ENCODE results near the gene NR5A1. TPM values are rescaled to one million over a fixed set of nuclear protein-coding genes. Genes with fewer than 3 reads are reported as not detected.

NR5A1 gene
- under 1 TPM; 0.01 to 0.27 (median 0.16) TPM for polyA plus RNA-seq
- long read RNA-seq, donor 1 = 0 reads
- long read RNA-seq, donor 2 = 0 reads
- long read RNA-seq, donor 3 = 0 reads
- long read RNA-seq, donor 4 = 0 reads
- long read RNA-seq, donor 5 = 0 reads
- long read RNA-seq, donor 6 = 0 reads
- long read RNA-seq, donor 7 = 0 reads
- long read RNA-seq, donor 8 = 0 reads
- long read RNA-seq, donor 9 = 0 reads
- long read RNA-seq, donor 10 = 0 reads

DNA sequence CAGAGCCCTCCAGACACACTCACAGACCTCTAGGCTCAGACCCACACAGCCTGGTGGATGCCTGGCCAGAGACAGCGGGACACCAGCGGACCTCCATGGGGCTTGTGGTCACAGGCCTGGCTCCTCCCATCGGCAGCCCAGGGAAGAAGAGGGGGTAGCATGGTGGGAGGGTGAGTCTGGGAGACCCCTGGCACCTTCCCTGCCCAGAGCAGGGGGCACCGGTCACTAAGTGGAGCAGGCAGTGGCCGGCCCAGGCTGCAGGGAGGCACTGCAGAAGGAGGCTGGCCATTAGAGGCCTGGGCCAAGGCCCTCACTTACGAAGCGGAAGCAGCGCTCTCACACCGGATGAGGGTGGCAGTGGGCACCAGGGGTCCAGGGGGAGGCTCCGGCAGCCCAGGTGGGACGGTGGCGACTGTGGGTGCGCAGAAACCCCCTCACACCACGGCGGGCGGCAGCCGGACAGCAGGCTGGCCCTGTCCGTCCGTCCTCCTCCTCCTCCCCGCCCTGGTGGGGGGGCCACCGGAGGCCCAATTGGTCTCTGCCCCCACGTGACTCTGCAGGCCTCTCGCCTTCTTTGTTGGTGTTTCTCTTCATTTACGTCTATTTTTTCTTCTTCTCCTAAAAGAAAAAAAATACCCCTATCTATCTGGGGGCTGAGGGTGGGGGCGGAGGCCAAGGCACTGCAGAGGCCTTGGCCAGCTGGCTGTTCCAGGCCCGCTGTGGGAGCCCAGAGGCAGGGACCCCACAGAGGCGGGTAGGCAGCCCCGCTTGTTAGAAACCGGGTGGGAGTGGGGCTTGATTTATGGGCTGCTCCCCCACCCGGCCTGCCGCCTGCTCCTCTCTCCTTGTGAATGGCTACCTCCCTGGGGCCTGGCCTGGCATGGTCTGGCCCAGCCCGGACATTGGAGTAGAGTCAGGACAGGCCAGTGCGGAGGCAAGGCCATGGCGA is at the start of gene NR5A1:
Gene NR5A1 (minus strand): TSS at position 469 of the 949 bp plus-strand sequence. CDS start 4,004 bp downstream, outside the sequence.
- no peak for FAIRE-seq
- Histone ChIP-seq H3K4me1 (ENCODE audit: control insufficient read depth in 3 of 3, insufficient read depth in 2 of 3, low read depth in 1 of 3, low read length in 2 of 3) (peaks cover 0 to 5% (median 0%) of the 10 kb centered on the region in 3 donors), H3K27ac (ENCODE audit: low read depth in 1 of 3, low read length in 2 of 3) (no peak within 1 kb of the TSS), H3K36me3 (ENCODE audit: control insufficient read depth in 3 of 3, insufficient read depth in 2 of 3, low read depth in 1 of 3, low read length in 3 of 3) (no peaks in the 10 kb centered on the region), H3K27me3 (ENCODE audit: control insufficient read depth in 3 of 3, insufficient read depth in 3 of 3, low read length in 3 of 3) (peaks cover 3 to 53% (median 29%) of the 10 kb centered on the region in 3 donors), H3K4me3 (ENCODE audit: low read depth in 1 of 3, low read length in 3 of 3) (no peak within 1 kb of the TSS), H3K9me3 (ENCODE audit: control insufficient read depth in 2 of 2, insufficient read depth in 1 of 2, low read depth in 1 of 2, low read length in 1 of 2) (no peaks in the 10 kb centered on the region)
- WGBS, 3 donors = 90 to 96% (median 92%) methylated on average over 29 to 34 of the region's 34 CpGs
- no peak for DNase-seq

DNA sequence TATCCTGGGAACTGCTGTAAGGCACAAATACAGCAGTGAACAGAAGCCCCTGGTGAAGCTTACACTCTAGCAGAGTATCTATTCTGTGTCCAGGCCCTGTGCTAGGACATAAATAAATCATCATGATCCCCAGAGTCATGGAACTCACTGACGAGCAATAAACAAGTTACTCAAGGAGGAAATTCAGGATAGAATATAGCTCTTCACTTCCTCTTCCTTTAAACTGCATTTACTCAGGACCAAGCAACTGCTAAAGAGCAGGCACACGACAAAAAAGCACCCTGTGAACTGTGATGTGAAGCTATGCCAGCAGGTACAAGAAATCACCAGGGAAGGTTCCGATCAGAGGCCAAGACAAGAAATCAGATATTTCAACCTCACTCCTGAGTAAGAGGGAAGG is 47.8 kb upstream of the NR5A1 start:
- no peak overlapping the region for H3K4me3 ChIP-seq (ENCODE audit: low read depth in 1 of 3, low read length in 3 of 3)
- H3K27ac ChIP-seq (ENCODE audit: low read depth in 1 of 3, low read length in 2 of 3) = no peak overlapping the region
- no peaks in the 10 kb centered on the region for H3K27me3 ChIP-seq (ENCODE audit: control insufficient read depth in 3 of 3, insufficient read depth in 3 of 3, low read length in 3 of 3)
- H3K36me3 ChIP-seq (ENCODE audit: control insufficient read depth in 3 of 3, insufficient read depth in 2 of 3, low read depth in 1 of 3, low read length in 3 of 3) = peaks cover 0 to 2% (median 0%) of the 10 kb centered on the region in 3 donors
- H3K9me3 ChIP-seq (ENCODE audit: control insufficient read depth in 2 of 2, insufficient read depth in 1 of 2, low read depth in 1 of 2, low read length in 1 of 2) = no peaks in the 10 kb centered on the region
- FAIRE-seq (no peak), DNase-seq (no peak)
- peaks cover 0 to 6% (median 0%) of the 10 kb centered on the region in 3 donors for H3K4me1 ChIP-seq (ENCODE audit: control insufficient read depth in 3 of 3, insufficient read depth in 2 of 3, low read depth in 1 of 3, low read length in 2 of 3)
- 45 to 54% (median 49%) methylated on average over 3 of the region's 3 CpGs for WGBS, 3 donors

DNA sequence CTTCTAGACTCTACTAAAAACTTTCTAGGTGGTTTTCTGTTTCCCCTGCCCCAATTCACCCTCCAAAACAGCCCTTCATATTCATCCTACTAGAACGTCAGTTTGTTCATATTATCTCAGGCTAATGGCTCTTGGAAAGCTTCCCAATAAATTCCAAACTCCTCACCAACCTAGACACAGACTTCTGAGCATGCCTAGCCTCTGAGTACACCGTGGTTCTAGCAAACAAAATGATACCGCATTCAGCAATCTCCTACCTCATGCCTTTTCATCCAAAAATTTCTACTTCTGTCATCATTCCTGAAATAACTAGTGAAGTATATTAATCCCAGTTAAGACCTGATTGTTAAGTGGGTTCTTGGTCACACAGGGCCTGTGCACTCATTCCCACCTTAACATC is 46.5 kb upstream of the NR5A1 start:
- Histone ChIP-seq H3K9me3 (ENCODE audit: control insufficient read depth in 2 of 2, insufficient read depth in 1 of 2, low read depth in 1 of 2, low read length in 1 of 2) (no peaks in the 10 kb centered on the region), H3K4me3 (ENCODE audit: low read depth in 1 of 3, low read length in 3 of 3) (no peak overlapping the region), H3K4me1 (ENCODE audit: control insufficient read depth in 3 of 3, insufficient read depth in 2 of 3, low read depth in 1 of 3, low read length in 2 of 3) (peaks cover 0 to 6% (median 0%) of the 10 kb centered on the region in 3 donors), H3K36me3 (ENCODE audit: control insufficient read depth in 3 of 3, insufficient read depth in 2 of 3, low read depth in 1 of 3, low read length in 3 of 3) (peaks cover 0 to 2% (median 0%) of the 10 kb centered on the region in 3 donors), H3K27ac (ENCODE audit: low read depth in 1 of 3, low read length in 2 of 3) (no peak overlapping the region), H3K27me3 (ENCODE audit: control insufficient read depth in 3 of 3, insufficient read depth in 3 of 3, low read length in 3 of 3) (no peaks in the 10 kb centered on the region)
- FAIRE-seq = no peak
- DNase-seq = no peak
- 39 to 54% (median 41%) methylated on average over 3 of the region's 3 CpGs for WGBS, 3 donors

DNA sequence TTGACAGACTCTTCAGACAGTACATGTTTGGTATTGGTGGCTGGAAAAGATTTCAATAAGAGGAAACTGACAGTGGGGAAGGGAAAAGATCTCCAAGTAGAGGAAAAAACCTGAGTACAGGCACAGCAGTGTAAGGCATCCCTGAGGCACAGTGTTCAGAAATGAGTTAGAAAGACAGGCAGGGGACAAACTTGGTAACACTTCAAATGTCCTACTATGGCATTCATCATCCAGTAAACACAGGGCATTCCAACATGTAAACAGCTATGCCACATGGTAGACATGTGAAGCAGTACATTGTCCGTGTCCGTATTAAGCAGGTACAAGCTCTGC is 45.0 kb upstream of the NR5A1 start:
- Histone ChIP-seq H3K9me3 (ENCODE audit: control insufficient read depth in 2 of 2, insufficient read depth in 1 of 2, low read depth in 1 of 2, low read length in 1 of 2) (no peaks in the 10 kb centered on the region), H3K27ac (ENCODE audit: low read depth in 1 of 3, low read length in 2 of 3) (no peak overlapping the region), H3K27me3 (ENCODE audit: control insufficient read depth in 3 of 3, insufficient read depth in 3 of 3, low read length in 3 of 3) (no peaks in the 10 kb centered on the region), H3K36me3 (ENCODE audit: control insufficient read depth in 3 of 3, insufficient read depth in 2 of 3, low read depth in 1 of 3, low read length in 3 of 3) (peaks cover 0 to 2% (median 0%) of the 10 kb centered on the region in 3 donors), H3K4me3 (ENCODE audit: low read depth in 1 of 3, low read length in 3 of 3) (no peak overlapping the region), H3K4me1 (ENCODE audit: control insufficient read depth in 3 of 3, insufficient read depth in 2 of 3, low read depth in 1 of 3, low read length in 2 of 3) (peaks cover 0 to 3% (median 0%) of the 10 kb centered on the region in 3 donors)
- FAIRE-seq = no peak
- no peak for DNase-seq
- 89 to 93% (median 91%) methylated on average over 2 of the region's 2 CpGs for WGBS, 3 donors

DNA sequence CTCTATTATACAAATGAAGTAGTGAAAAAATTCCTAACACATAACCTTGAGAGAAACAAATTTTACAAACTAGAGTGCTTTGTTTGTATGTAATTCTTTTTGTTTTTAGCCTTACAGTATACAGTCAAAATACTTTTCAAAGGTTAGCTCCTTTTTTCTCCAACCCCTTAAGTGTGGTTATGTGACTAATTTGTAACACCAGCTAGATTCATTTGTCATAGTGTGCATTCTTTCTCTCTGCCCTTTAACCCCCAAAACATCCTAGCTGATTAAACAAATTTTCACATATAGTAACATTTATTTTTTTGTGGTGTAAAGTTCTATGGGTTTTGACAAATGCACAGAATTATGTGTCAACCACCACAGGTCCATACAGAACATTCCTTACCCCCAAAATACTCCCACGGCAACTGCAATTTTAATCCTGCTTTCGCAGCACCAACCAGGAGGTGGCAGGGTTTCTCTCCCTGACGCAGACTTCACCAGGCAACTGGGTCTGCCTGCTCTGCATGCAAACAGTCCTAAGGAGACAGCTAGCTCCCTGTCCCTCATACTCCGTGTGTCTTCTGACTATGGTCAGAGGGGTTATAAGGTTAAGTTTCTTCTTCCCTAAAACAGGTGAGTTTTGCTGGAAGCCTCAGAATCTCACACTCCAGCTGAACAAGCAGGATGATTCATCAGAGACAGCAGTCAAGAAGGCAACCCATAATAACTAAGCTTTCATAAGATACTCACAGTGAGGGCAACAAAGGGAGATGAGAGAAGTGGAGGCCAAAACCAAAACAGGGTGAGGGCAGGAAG is 44.5 kb upstream of the NR5A1 start:
- H3K36me3 ChIP-seq (ENCODE audit: control insufficient read depth in 3 of 3, insufficient read depth in 2 of 3, low read depth in 1 of 3, low read length in 3 of 3) = peaks cover 0 to 2% (median 0%) of the 10 kb centered on the region in 3 donors
- no peak overlapping the region for H3K27ac ChIP-seq (ENCODE audit: low read depth in 1 of 3, low read length in 2 of 3)
- no peak for FAIRE-seq

DNA sequence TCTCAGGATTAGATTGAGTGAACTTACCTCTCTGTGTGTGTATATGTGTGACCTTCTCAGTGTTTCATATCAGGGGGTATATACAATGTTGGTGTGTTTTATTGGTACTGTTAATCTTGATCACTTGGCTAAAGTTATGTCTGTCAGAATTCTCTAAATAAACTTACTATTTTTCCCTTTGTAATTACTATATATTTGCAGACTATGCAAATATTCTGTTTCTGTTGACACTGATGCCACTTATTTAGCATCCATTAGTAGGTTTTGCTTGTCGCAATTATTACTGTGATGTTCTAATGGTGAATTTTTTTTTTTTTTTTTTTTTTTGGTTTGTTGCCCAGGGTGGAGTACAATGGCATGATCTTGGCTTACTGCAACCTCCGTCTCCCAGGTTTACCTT is 42.9 kb upstream of the NR5A1 start:
- H3K4me1 ChIP-seq (ENCODE audit: control insufficient read depth in 3 of 3, insufficient read depth in 2 of 3, low read depth in 1 of 3, low read length in 2 of 3) = peaks cover 0 to 3% (median 0%) of the 10 kb centered on the region in 3 donors
- H3K4me3 ChIP-seq (ENCODE audit: low read depth in 1 of 3, low read length in 3 of 3) = no peak overlapping the region
- FAIRE-seq = no peak
- H3K9me3 ChIP-seq (ENCODE audit: control insufficient read depth in 2 of 2, insufficient read depth in 1 of 2, low read depth in 1 of 2, low read length in 1 of 2) = no peaks in the 10 kb centered on the region
- peaks cover 0 to 2% (median 0%) of the 10 kb centered on the region in 3 donors for H3K36me3 ChIP-seq (ENCODE audit: control insufficient read depth in 3 of 3, insufficient read depth in 2 of 3, low read depth in 1 of 3, low read length in 3 of 3)
- H3K27me3 ChIP-seq (ENCODE audit: control insufficient read depth in 3 of 3, insufficient read depth in 3 of 3, low read length in 3 of 3) = no peaks in the 10 kb centered on the region
- whole genome bisulfite sequencing, 3 donors = 92 to 95% (median 93%) methylated on average over 2 of the region's 2 CpGs
- no peak overlapping the region for H3K27ac ChIP-seq (ENCODE audit: low read depth in 1 of 3, low read length in 2 of 3)
- no peak for DNase-seq

More for the DNA sequence above, 44.5 kb upstream of the NR5A1 start:
- no peak overlapping the region for H3K4me3 ChIP-seq (ENCODE audit: low read depth in 1 of 3, low read length in 3 of 3)
- peak; percentile 40 to 52 for DNase-seq
- no peaks in the 10 kb centered on the region for H3K9me3 ChIP-seq (ENCODE audit: control insufficient read depth in 2 of 2, insufficient read depth in 1 of 2, low read depth in 1 of 2, low read length in 1 of 2)
- peaks cover 0 to 3% (median 0%) of the 10 kb centered on the region in 3 donors for H3K4me1 ChIP-seq (ENCODE audit: control insufficient read depth in 3 of 3, insufficient read depth in 2 of 3, low read depth in 1 of 3, low read length in 2 of 3)
- H3K27me3 ChIP-seq (ENCODE audit: control insufficient read depth in 3 of 3, insufficient read depth in 3 of 3, low read length in 3 of 3) = no peaks in the 10 kb centered on the region
- WGBS, 3 donors = 16 to 25% (median 23%) methylated on average over 4 of the region's 4 CpGs

DNA sequence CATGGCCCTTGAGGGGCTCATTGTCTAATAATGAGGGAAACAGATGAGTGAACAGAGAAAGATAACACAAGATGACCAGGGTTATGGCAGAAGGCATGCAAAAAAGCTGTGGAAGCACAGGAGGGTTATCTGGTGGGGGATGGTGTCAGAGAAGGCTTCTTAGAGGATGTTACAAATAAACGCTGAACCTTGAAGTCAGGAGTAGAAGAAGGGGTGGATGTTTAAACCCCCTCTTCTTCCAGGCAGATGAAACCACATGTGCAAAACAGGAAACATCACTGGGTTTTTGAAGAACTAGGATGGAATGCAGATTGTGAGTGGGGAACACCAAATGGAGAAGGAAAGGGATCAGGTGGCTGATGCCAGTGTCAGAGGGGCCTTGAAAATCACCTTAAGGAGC is 41.8 kb upstream of the NR5A1 start:
- no peak for DNase-seq
- Histone ChIP-seq H3K9me3 (ENCODE audit: control insufficient read depth in 2 of 2, insufficient read depth in 1 of 2, low read depth in 1 of 2, low read length in 1 of 2) (no peaks in the 10 kb centered on the region), H3K27ac (ENCODE audit: low read depth in 1 of 3, low read length in 2 of 3) (no peak overlapping the region), H3K4me1 (ENCODE audit: control insufficient read depth in 3 of 3, insufficient read depth in 2 of 3, low read depth in 1 of 3, low read length in 2 of 3) (no peaks in the 10 kb centered on the region), H3K4me3 (ENCODE audit: low read depth in 1 of 3, low read length in 3 of 3) (no peak overlapping the region), H3K27me3 (ENCODE audit: control insufficient read depth in 3 of 3, insufficient read depth in 3 of 3, low read length in 3 of 3) (no peaks in the 10 kb centered on the region), H3K36me3 (ENCODE audit: control insufficient read depth in 3 of 3, insufficient read depth in 2 of 3, low read depth in 1 of 3, low read length in 3 of 3) (peaks cover 0 to 2% (median 0%) of the 10 kb centered on the region in 3 donors)
- WGBS, 3 donors = 56 to 88% (median 68%) methylated on average over 1 of the region's 1 CpG
- FAIRE-seq = no peak

DNA sequence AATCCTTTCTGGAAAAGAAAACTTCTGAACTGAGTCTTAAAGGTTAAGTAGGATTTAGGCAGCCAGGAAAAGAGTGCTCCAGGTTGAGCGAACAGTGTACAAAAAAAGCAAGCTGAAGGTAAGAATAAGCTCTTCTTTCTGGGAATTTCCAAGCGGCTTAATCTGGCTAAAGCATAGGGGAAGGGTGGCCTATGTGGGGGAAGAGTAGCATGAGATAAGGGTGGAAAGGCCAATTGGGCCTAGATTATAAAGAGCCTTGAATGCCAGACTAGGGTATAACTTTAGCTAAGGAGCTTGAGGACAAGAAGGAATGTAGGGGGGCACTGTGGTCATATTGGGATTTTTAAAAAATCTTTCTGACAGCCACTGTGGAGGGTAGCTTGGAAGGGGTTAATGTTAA is 37.3 kb upstream of the NR5A1 start:
- H3K9me3 ChIP-seq (ENCODE audit: control insufficient read depth in 2 of 2, insufficient read depth in 1 of 2, low read depth in 1 of 2, low read length in 1 of 2) = no peaks in the 10 kb centered on the region
- DNase-seq = no peak
- peaks cover 0 to 6% (median 0%) of the 10 kb centered on the region in 3 donors for H3K36me3 ChIP-seq (ENCODE audit: control insufficient read depth in 3 of 3, insufficient read depth in 2 of 3, low read depth in 1 of 3, low read length in 3 of 3)
- no peaks in the 10 kb centered on the region for H3K27me3 ChIP-seq (ENCODE audit: control insufficient read depth in 3 of 3, insufficient read depth in 3 of 3, low read length in 3 of 3)
- WGBS, 3 donors = 95 to 98% (median 96%) methylated on average over 2 of the region's 2 CpGs
- H3K4me3 ChIP-seq (ENCODE audit: low read depth in 1 of 3, low read length in 3 of 3) = no peak overlapping the region
- no peaks in the 10 kb centered on the region for H3K4me1 ChIP-seq (ENCODE audit: control insufficient read depth in 3 of 3, insufficient read depth in 2 of 3, low read depth in 1 of 3, low read length in 2 of 3)
- FAIRE-seq = no peak
- no peak overlapping the region for H3K27ac ChIP-seq (ENCODE audit: low read depth in 1 of 3, low read length in 2 of 3)

Measured in small intestine (tissue), 16 donors.